SK-N-SH (cell line): ENCODE data around the gene DMD. TPM values are rescaled to one million over a fixed set of nuclear protein-coding genes. Genes with fewer than 3 reads are reported as not detected.

Source experiments
- CTCF ChIA-PET: fragments of 300-600, 350-600 bp; formaldehyde crosslinking; extraction: SDS; loops from one replicate; lab custom pipeline; 2021; lab: Yijun Ruan, JAX
- POLR2A ChIA-PET: fragments of 350-600 bp; sonication (Branson Sonifier 250); formaldehyde crosslinking; extraction: SDS; loops from one replicate; lab custom pipeline; 2020; ENCODE audit warnings: antibody characterized with exemption, inconsistent platforms; lab: Yijun Ruan, JAX
- DNase-seq: peaks from one replicate; pipeline ENCODE4 v3.0.0; 2012
- H2AFZ ChIP-seq: fragments of 200-600 bp; sonication (generic); 2 replicates; pipeline ENCODE4 v1.8.1; 2016; ENCODE audit warnings: antibody characterized with exemption, mild to moderate bottlenecking, low read depth
- H3F3A ChIP-seq: fragments of 200-600 bp; sonication (generic); replicated peaks from 2 replicates; pipeline ENCODE3; 2016; ENCODE audit warnings: antibody characterized with exemption, mild to moderate bottlenecking; ENCODE audit not compliant: insufficient read depth
- H3K27ac ChIP-seq, 2 experiments: fragments of 200-500 bp in 1 of 2; fragments of 200-600 bp in 1 of 2; sonication (Bioruptor generic) in 1 of 2; sonication (generic), shearing (Covaris generic) in 1 of 2; 2 replicates each; pipeline versions ENCODE4 v1.5.1 to v1.6.1; 2014 to 2016; ENCODE audit warnings: low read depth in 2 of 2, inconsistent platforms in 1 of 2, low read length in 1 of 2, mild to moderate bottlenecking in 1 of 2, mixed read lengths in 1 of 2
- H3K27me3 ChIP-seq: fragments of 200-600 bp; sonication (generic), shearing (Covaris generic); 2 replicates; pipeline ENCODE4 v1.6.1; 2016; ENCODE audit warnings: mixed run types; ENCODE audit not compliant: insufficient read depth
- H3K36me3 ChIP-seq, 2 experiments: fragments of 200-500 bp in 1 of 2; fragments of 200-600 bp in 1 of 2; sonication (Bioruptor generic) in 1 of 2; sonication (generic) in 1 of 2; replicated peaks in 1 of 2; 2 replicates each; pipeline versions ENCODE3 to v1.5.1; 2014 to 2016; ENCODE audit warnings: low read length in 1 of 2, mild to moderate bottlenecking in 1 of 2; ENCODE audit not compliant: insufficient read depth in 2 of 2, control insufficient read depth in 1 of 2
- H3K4me1 ChIP-seq, 2 experiments: fragments of 200-500 bp in 1 of 2; fragments of 200-600 bp in 1 of 2; sonication (Bioruptor generic) in 1 of 2; sonication (generic), shearing (Covaris generic) in 1 of 2; 2 replicates each; pipeline versions ENCODE4 v1.5.1 to v1.6.1; 2014 to 2016; ENCODE audit warnings: low read depth in 1 of 2, low read length in 1 of 2, mixed run types in 1 of 2; ENCODE audit not compliant: insufficient read depth in 2 of 2, control insufficient read depth in 1 of 2
- H3K4me2 ChIP-seq: fragments of 200-600 bp; sonication (generic), shearing (Covaris generic); 2 replicates; pipeline ENCODE4 v1.6.1; 2017; ENCODE audit warnings: mixed run types
- H3K4me3 ChIP-seq, 2 experiments: fragments of 200-500 bp in 1 of 2; fragments of 200-600 bp in 1 of 2; sonication (Bioruptor generic) in 1 of 2; sonication (generic), shearing (Covaris generic) in 1 of 2; 2 replicates each; pipeline versions ENCODE4 v1.5.1 to v1.8.1; 2014 to 2016; ENCODE audit warnings: low read depth in 2 of 2, inconsistent platforms in 1 of 2, low read length in 1 of 2, mild to moderate bottlenecking in 1 of 2, mixed read lengths in 1 of 2, moderate library complexity in 1 of 2
- H3K79me2 ChIP-seq: fragments of 200-600 bp; sonication (generic); 2 replicates; pipeline ENCODE4 v1.8.1; 2017; ENCODE audit warnings: mild to moderate bottlenecking; ENCODE audit not compliant: insufficient read depth
- H3K9ac ChIP-seq: fragments of 200-600 bp; sonication (generic); 2 replicates; pipeline ENCODE4 v1.6.1; 2017; ENCODE audit warnings: mixed run types
- H3K9me2 ChIP-seq: fragments of 200-600 bp; sonication (generic); 2 replicates; pipeline ENCODE4 v1.6.1; 2017; ENCODE audit warnings: mixed run types
- H3K9me3 ChIP-seq: fragments of 200-600 bp; sonication (generic); 2 replicates; pipeline ENCODE4 v1.6.1; 2017; ENCODE audit warnings: mixed run types, mild to moderate bottlenecking, moderate library complexity
- H4K20me1 ChIP-seq: fragments of 200-600 bp; sonication (generic); 2 replicates; pipeline ENCODE4 v1.6.1; 2017; ENCODE audit warnings: mild to moderate bottlenecking, mixed run types; ENCODE audit not compliant: insufficient read depth
- ELF1 ChIP-seq: IDR thresholded peaks from 2 replicates; pipeline ENCODE4 v1.4.0; 2012
- EP300 ChIP-seq, 2 experiments: IDR thresholded peaks; 2 replicates each; pipeline versions ENCODE4 v1.4.0 to v1.6.1; 2012; ENCODE audit warnings: borderline replicate concordance in 1 of 2, low read depth in 1 of 2, low read length in 1 of 2
- EZH2phosphoT487 ChIP-seq: fragments of 200-600 bp; sonication (generic); IDR thresholded peaks from 2 replicates; pipeline ENCODE4 v1.6.1; 2017; ENCODE audit warnings: low read depth, mixed run types, mild to moderate bottlenecking, antibody characterized with exemption, moderate library complexity, borderline replicate concordance
- FOSL2 ChIP-seq: IDR thresholded peaks from 2 replicates; pipeline ENCODE4 v1.4.0; 2012; ENCODE audit warnings: low read depth, mild to moderate bottlenecking, moderate library complexity, borderline replicate concordance
- FOXJ3 ChIP-seq: sonication (generic); formaldehyde crosslinking; IDR thresholded peaks from 2 replicates; pipeline ENCODE4 v1.5.1; 2020; ENCODE audit warnings: mild to moderate bottlenecking, missing genetic modification reagents
- GATA2 ChIP-seq: sonication (generic); formaldehyde crosslinking; IDR thresholded peaks from 2 replicates; pipeline ENCODE4 v1.5.0; 2020; ENCODE audit warnings: mild to moderate bottlenecking, missing genetic modification reagents
- JUND ChIP-seq: IDR thresholded peaks from 2 replicates; pipeline ENCODE4 v1.4.0; 2012
- MEF2A ChIP-seq: IDR thresholded peaks from 2 replicates; pipeline ENCODE4 v1.4.0; 2012; ENCODE audit warnings: low read depth, borderline replicate concordance
- MXI1 ChIP-seq: IDR thresholded peaks from 2 replicates; pipeline ENCODE4 v1.6.1; 2012; ENCODE audit warnings: mild to moderate bottlenecking, low read depth, low read length, improper control_type of control experiment
- NFIC ChIP-seq: IDR thresholded peaks from 2 replicates; pipeline ENCODE4 v1.4.0; 2012; ENCODE audit warnings: borderline replicate concordance
- NRF1 ChIP-seq: IDR thresholded peaks from 2 replicates; pipeline ENCODE4 v1.6.1; 2012; ENCODE audit warnings: low read depth, mild to moderate bottlenecking, low read length
- RAD21 ChIP-seq: IDR thresholded peaks from 2 replicates; pipeline ENCODE4 v1.6.1; 2012; ENCODE audit warnings: mild to moderate bottlenecking, low read length
- RXRA ChIP-seq: IDR thresholded peaks from 2 replicates; pipeline ENCODE4 v1.4.0; 2012; ENCODE audit warnings: low read depth, mild to moderate bottlenecking, borderline replicate concordance
- SIN3A ChIP-seq: IDR thresholded peaks from 2 replicates; pipeline ENCODE4 v1.6.1; 2012; ENCODE audit warnings: low read depth, mild to moderate bottlenecking, low read length, moderate library complexity, borderline replicate concordance
- SMC3 ChIP-seq: IDR thresholded peaks from 2 replicates; pipeline ENCODE4 v1.6.1; 2012; ENCODE audit warnings: low read depth, low read length, improper control_type of control experiment
- TAF1 ChIP-seq: IDR thresholded peaks from 2 replicates; pipeline ENCODE4 v1.6.1; 2012; ENCODE audit warnings: low read depth, mild to moderate bottlenecking, low read length, moderate library complexity, borderline replicate concordance
- TCF12 ChIP-seq: IDR thresholded peaks from 2 replicates; pipeline ENCODE4 v1.4.0; 2012
- YY1 ChIP-seq: IDR thresholded peaks from 2 replicates; pipeline ENCODE4 v1.4.0; 2012; ENCODE audit warnings: low read depth, mild to moderate bottlenecking
- WGBS: methylation state at CpG from one replicate; pipeline ENCODE4 v1.1.6; 2017; ENCODE audit warnings: low lambda C conversion rate; 5-methylcytosine and 5-hydroxymethylcytosine counted together
- polyA plus RNA-seq, 3 experiments: library from polyadenylated mRNA; depleted of rRNA; stranded (reverse); fragments of >200 nt; gene quantifications; 2 replicates each; pipeline ENCODE4 v1.2.3, GENCODE V29; 2012
- TF ChIP-seq, protein P1 (sequence below): IDR thresholded peaks from 2 replicates; pipeline ENCODE4 v1.4.0; 2012; ENCODE audit warnings: low read depth
- TF ChIP-seq, protein P2 (sequence below): IDR thresholded peaks from 2 replicates; pipeline ENCODE4; 2012
- TF ChIP-seq, protein P3 (sequence below): IDR thresholded peaks from 2 replicates; pipeline ENCODE4 v1.6.1; 2012; ENCODE audit warnings: mild to moderate bottlenecking, low read depth, low read length, moderate library complexity
- TF ChIP-seq, protein P4 (sequence below): fragments of 150-350 bp; IDR thresholded peaks from 2 replicates; pipeline ENCODE4 v1.6.1; 2017; ENCODE audit warnings: antibody characterized with exemption, low read length, low read depth, borderline replicate concordance

DMD gene
- polyA plus RNA-seq, 1 of the 3 experiments (the other 2 are of a cell fraction), result 3.9 TPM

DNA sequence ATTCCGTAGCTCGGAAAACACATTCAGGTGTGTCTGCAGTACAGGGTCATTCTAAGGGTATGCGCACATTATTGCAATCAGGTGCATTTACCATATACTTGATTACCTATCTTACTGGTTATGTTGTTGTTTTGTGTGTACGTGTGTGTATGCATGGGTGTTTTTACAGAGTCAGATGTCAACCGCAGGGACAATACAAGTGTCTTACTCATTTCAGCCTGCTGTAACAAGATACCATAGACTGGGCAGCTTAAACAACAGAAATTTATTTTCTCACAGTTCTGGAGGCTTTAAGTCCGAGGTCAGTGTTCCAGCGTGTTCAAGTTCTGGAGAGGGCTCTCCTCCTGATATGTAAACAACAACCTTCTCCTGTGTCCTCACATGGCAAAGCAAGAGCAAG is 316.7 kb downstream of the DMD start:
- Histone ChIP-seq H3K9me2 (no peaks in the 10 kb centered on the region), H4K20me1 (no peaks in the 10 kb centered on the region), H3K4me3 (no peak overlapping the region), H3F3A (no peaks in the 10 kb centered on the region), H3K9me3 (no peaks in the 10 kb centered on the region), H3K27me3 (peaks cover 9% of the 10 kb centered on the region; the same call in 1 of the 2 replicates), H3K79me2 (no peaks in the 10 kb centered on the region), H2AFZ (no peak overlapping the region), H3K27ac (no peak overlapping the region), H3K9ac (no peak overlapping the region), H3K4me2 (no peak overlapping the region), H3K36me3 (no peaks in the 10 kb centered on the region), H3K4me1 (no peaks in the 10 kb centered on the region)
- no peak for TF ChIP-seq EZH2phosphoT487
- no peak for TF ChIP-seq JUND
- TF ChIP-seq, protein P1, sequence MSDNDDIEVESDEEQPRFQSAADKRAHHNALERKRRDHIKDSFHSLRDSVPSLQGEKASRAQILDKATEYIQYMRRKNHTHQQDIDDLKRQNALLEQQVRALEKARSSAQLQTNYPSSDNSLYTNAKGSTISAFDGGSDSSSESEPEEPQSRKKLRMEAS, result no peak
- TF ChIP-seq TCF12, result no peak
- TF ChIP-seq FOXJ3, result no peak
- TF ChIP-seq MEF2A, result no peak
- TF ChIP-seq, protein P2, sequence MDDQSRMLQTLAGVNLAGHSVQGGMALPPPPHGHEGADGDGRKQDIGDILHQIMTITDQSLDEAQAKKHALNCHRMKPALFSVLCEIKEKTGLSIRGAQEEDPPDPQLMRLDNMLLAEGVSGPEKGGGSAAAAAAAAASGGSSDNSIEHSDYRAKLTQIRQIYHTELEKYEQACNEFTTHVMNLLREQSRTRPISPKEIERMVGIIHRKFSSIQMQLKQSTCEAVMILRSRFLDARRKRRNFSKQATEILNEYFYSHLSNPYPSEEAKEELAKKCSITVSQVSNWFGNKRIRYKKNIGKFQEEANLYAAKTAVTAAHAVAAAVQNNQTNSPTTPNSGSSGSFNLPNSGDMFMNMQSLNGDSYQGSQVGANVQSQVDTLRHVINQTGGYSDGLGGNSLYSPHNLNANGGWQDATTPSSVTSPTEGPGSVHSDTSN, result no peak
- no peak for TF ChIP-seq NRF1
- TF ChIP-seq, protein P3, sequence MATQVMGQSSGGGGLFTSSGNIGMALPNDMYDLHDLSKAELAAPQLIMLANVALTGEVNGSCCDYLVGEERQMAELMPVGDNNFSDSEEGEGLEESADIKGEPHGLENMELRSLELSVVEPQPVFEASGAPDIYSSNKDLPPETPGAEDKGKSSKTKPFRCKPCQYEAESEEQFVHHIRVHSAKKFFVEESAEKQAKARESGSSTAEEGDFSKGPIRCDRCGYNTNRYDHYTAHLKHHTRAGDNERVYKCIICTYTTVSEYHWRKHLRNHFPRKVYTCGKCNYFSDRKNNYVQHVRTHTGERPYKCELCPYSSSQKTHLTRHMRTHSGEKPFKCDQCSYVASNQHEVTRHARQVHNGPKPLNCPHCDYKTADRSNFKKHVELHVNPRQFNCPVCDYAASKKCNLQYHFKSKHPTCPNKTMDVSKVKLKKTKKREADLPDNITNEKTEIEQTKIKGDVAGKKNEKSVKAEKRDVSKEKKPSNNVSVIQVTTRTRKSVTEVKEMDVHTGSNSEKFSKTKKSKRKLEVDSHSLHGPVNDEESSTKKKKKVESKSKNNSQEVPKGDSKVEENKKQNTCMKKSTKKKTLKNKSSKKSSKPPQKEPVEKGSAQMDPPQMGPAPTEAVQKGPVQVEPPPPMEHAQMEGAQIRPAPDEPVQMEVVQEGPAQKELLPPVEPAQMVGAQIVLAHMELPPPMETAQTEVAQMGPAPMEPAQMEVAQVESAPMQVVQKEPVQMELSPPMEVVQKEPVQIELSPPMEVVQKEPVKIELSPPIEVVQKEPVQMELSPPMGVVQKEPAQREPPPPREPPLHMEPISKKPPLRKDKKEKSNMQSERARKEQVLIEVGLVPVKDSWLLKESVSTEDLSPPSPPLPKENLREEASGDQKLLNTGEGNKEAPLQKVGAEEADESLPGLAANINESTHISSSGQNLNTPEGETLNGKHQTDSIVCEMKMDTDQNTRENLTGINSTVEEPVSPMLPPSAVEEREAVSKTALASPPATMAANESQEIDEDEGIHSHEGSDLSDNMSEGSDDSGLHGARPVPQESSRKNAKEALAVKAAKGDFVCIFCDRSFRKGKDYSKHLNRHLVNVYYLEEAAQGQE, result no peak
- no peak for TF ChIP-seq ELF1
- no peak for TF ChIP-seq RAD21
- no peak for TF ChIP-seq TAF1
- TF ChIP-seq MXI1, result no peak
- TF ChIP-seq EP300 (IDR thresholded peaks at IDR 0.05; ENCODE audit: borderline replicate concordance in 1 of 2, low read depth in 1 of 2, low read length in 1 of 2), result no peak
- no peak for TF ChIP-seq GATA2
- TF ChIP-seq YY1, result no peak
- POLR2A ChIA-PET, result no interaction called here
- CTCF ChIA-PET, result no interaction called here
- no peak for DNase-seq
- 30% methylated on average over 7 of the region's 7 CpGs for WGBS

DNA sequence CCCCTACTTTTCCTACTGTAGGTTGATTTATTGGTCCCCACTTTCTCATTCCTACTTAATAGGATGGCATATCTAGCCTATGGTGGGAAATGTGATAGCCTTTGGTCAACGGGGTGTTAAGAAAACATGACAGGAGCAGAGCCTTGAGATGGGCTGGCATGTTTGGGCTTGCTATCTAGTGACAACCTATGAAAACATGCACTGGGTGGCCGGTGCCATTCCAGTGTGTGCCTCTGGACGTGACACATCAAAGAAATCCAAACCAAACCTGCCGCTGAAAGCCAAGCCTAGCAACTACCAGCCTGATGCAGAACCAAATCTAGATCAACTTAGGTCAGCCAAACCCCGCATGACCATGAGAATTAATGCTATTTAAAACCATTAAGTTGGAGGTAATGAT is 317.6 kb downstream of the DMD start:
- POLR2A ChIA-PET, result no interaction called here
- H3K36me3 ChIP-seq, result no peaks in the 10 kb centered on the region
- H3K4me3 ChIP-seq, result no peak overlapping the region
- H3F3A ChIP-seq, result no peaks in the 10 kb centered on the region
- 10% methylated on average over 4 of the region's 5 CpGs for WGBS
- CTCF ChIA-PET, result no interaction called here
- no peak overlapping the region for H3K4me2 ChIP-seq
- peaks cover 9% of the 10 kb centered on the region; the same call in 1 of the 2 replicates for H3K27me3 ChIP-seq
- no peaks in the 10 kb centered on the region for H4K20me1 ChIP-seq
- H3K9me2 ChIP-seq, result no peaks in the 10 kb centered on the region
- DNase-seq, result no peak
- H3K4me1 ChIP-seq, result no peaks in the 10 kb centered on the region
- H3K9ac ChIP-seq, result no peak overlapping the region
- H2AFZ ChIP-seq, result no peak overlapping the region
- H3K79me2 ChIP-seq, result no peaks in the 10 kb centered on the region
- H3K9me3 ChIP-seq, result no peaks in the 10 kb centered on the region
- H3K27ac ChIP-seq, result no peak overlapping the region
- TF ChIP-seq FOSL2 (no peak), MXI1 (no peak), RXRA (no peak), SIN3A (no peak), NFIC (no peak), MEF2A (no peak), TAF1 (no peak), SMC3 (no peak), RAD21 (no peak)
- TF ChIP-seq, protein P2, result no peak
- TF ChIP-seq, protein P4, sequence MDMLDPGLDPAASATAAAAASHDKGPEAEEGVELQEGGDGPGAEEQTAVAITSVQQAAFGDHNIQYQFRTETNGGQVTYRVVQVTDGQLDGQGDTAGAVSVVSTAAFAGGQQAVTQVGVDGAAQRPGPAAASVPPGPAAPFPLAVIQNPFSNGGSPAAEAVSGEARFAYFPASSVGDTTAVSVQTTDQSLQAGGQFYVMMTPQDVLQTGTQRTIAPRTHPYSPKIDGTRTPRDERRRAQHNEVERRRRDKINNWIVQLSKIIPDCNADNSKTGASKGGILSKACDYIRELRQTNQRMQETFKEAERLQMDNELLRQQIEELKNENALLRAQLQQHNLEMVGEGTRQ, result no peak
